MM.1S (cell line): ENCODE data around the gene DACT2.

Experiments used
- DNase-seq: peaks from one replicate; pipeline ENCODE4 v3.0.0-alpha.2; 2015
- H2AFZ ChIP-seq: fragments of 300-600 bp; sonication (generic); 2 replicates; pipeline ENCODE4 v1.6.0; 2016; ENCODE audit warnings: antibody characterized with exemption, low read length
- H3F3A ChIP-seq: fragments of 300-600 bp; sonication (generic); 2 replicates; pipeline ENCODE4 v1.6.1; 2016; ENCODE audit warnings: mild to moderate bottlenecking, antibody characterized with exemption, low read length, moderate library complexity, mixed read lengths; ENCODE audit not compliant: insufficient read depth
- H3K27ac ChIP-seq: fragments of 300-600 bp; sonication (generic); 2 replicates; pipeline ENCODE4 v1.5.1; 2016; ENCODE audit warnings: mild to moderate bottlenecking, low read length
- H3K27me3 ChIP-seq: fragments of 300-600 bp; sonication (generic); replicated peaks from 2 replicates; pipeline ENCODE4 v1.6.0; 2016; ENCODE audit warnings: low read length; ENCODE audit not compliant: insufficient read depth
- H3K36me3 ChIP-seq: fragments of 300-600 bp; sonication (generic); replicated peaks from 2 replicates; pipeline ENCODE4 v1.6.1; 2016; ENCODE audit warnings: mild to moderate bottlenecking, low read length, mixed read lengths; ENCODE audit not compliant: insufficient read depth
- H3K4me1 ChIP-seq: fragments of 300-600 bp; sonication (generic); 2 replicates; pipeline ENCODE4 v1.6.1; 2016; ENCODE audit warnings: low read length, mixed read lengths
- H3K4me2 ChIP-seq: fragments of 300-600 bp; sonication (generic); 2 replicates; pipeline ENCODE4 v1.6.0; 2016; ENCODE audit warnings: low read depth, low read length
- H3K4me3 ChIP-seq: fragments of 300-600 bp; sonication (generic); 2 replicates; pipeline ENCODE4 v1.5.1; 2016; ENCODE audit warnings: low read length, mixed read lengths
- H3K79me2 ChIP-seq: fragments of 300-600 bp; sonication (generic); 2 replicates; pipeline ENCODE4 v1.6.1; 2016; ENCODE audit warnings: mixed run types, low read length, mixed read lengths
- H3K9ac ChIP-seq: fragments of 300-600 bp; sonication (generic); 2 replicates; pipeline ENCODE4 v1.6.1; 2016; ENCODE audit warnings: low read length, mixed read lengths
- H3K9me2 ChIP-seq: fragments of 300-600 bp; sonication (generic); replicated peaks from 2 replicates; pipeline ENCODE4 v1.6.1; 2016; ENCODE audit warnings: mild to moderate bottlenecking, low read length, mixed read lengths; ENCODE audit not compliant: insufficient read depth
- H3K9me3 ChIP-seq: fragments of 300-600 bp; sonication (generic); replicated peaks from 2 replicates; pipeline ENCODE4 v1.6.1; 2016; ENCODE audit warnings: mild to moderate bottlenecking, low read length, mixed read lengths; ENCODE audit not compliant: insufficient read depth
- H4K20me1 ChIP-seq: fragments of 300-600 bp; sonication (generic); 2 replicates; pipeline ENCODE4 v1.6.1; 2016; ENCODE audit warnings: mild to moderate bottlenecking, low read length, moderate library complexity, mixed read lengths; ENCODE audit not compliant: insufficient read depth
- EZH2 ChIP-seq: fragments of 300-600 bp; sonication (generic); optimal IDR thresholded peaks from 2 replicates; pipeline ENCODE3; 2017; ENCODE audit warnings: low read depth, mild to moderate bottlenecking, antibody characterized with exemption, low read length, mixed read lengths
- EZH2phosphoT487 ChIP-seq: fragments of 300-600 bp; sonication (generic); IDR thresholded peaks from 2 replicates; pipeline ENCODE4 v1.6.1; 2018; ENCODE audit warnings: antibody characterized with exemption, low read length
- TF ChIP-seq, protein P1 (sequence below): fragments of 300-600 bp; sonication (generic); IDR thresholded peaks from 2 replicates; pipeline ENCODE4 v1.5.1; 2016; ENCODE audit warnings: antibody characterized with exemption, low read length, mixed read lengths

The DACT2 gene

DNA sequence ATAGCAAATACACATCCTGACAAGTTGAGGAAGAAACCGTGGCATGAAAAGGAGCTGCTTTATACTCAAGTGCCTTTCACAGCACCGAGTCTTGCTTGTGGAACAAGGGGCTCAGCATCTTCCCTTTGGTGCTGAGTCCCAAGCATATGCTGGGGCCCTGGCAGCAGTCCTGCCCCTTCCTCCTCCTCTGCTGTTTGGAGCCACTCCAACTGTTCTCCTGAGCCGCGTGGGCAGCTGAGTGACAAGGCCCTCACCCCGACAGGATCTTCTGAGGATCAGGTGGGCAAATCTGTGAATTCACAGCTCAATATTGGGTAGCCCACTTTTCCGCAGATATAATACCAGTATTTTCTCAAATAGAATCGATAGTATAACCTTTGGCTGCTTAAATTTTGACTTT lies 24.7 kb downstream of the DACT2 start:
- Histone ChIP-seq H3K4me2 (no peak overlapping the region), H3K4me1 (no peaks in the 10 kb centered on the region), H3K9me2 (no peaks in the 10 kb centered on the region), H3K27ac (no peak overlapping the region), H3F3A (no peaks in the 10 kb centered on the region), H4K20me1 (no peaks in the 10 kb centered on the region), H3K4me3 (no peak overlapping the region), H3K36me3 (no peaks in the 10 kb centered on the region), H2AFZ (no peak overlapping the region), H3K27me3 (peaks cover 18% of the 10 kb centered on the region), H3K9me3 (no peaks in the 10 kb centered on the region), H3K9ac (no peak overlapping the region), H3K79me2 (no peaks in the 10 kb centered on the region)
- TF ChIP-seq EZH2: no peak
- DNase-seq: no peak

DNA sequence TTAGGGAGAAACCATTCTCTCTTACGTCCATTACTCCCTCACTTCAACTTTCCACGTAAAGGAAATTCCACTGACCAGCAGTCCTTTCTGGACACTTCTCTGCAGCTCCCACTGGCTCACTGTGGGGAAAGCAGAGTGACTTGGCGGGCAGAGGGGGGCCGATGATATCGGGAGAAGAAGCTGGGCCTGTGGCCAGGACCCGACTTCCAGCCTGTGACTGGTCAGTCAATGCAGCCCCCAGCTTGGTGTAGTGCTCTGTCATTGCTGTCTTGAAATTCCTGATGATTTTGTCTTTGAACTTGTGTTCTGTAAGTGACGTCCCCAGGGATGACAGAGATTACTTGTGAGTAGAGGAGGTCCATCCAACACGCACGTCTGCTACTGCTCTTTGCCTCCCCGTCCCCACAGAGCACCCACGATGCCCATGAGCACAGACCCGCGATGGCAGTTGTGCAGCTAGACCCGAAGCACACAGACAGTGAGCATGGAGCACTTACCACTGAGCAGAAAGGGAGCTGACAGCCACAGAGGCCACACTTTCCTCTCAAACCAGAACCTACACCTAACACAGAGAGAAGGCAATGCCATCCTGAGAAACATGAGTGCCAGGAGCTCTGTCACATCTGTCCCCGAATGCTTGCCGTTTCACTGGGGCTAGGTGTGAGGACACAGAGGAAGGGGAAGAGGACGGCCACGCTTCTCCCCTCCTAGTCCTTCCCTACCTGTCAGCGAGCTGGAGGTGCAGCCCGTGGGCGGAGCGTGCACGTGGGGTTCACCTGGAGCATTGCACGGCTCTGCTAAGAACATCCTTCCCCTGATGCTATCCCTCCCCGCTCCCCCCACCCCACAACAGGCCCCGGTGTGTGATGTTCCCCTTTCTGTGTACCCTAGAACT lies 25.7 kb downstream of the DACT2 start:
- DNase-seq: no peak
- peaks cover 9% of the 10 kb centered on the region for H3K27me3 ChIP-seq
- no peak overlapping the region for H3K4me3 ChIP-seq
- H3K4me2 ChIP-seq: no peak overlapping the region
- no peak overlapping the region for H3K27ac ChIP-seq
- no peaks in the 10 kb centered on the region for H4K20me1 ChIP-seq
- no peak for TF ChIP-seq EZH2
- TF ChIP-seq EZH2phosphoT487: no peak
- H3F3A ChIP-seq: no peaks in the 10 kb centered on the region
- H3K79me2 ChIP-seq: no peaks in the 10 kb centered on the region
- no peak overlapping the region for H3K9ac ChIP-seq
- no peak overlapping the region for H2AFZ ChIP-seq
- no peaks in the 10 kb centered on the region for H3K9me3 ChIP-seq
- H3K9me2 ChIP-seq: no peaks in the 10 kb centered on the region
- no peaks in the 10 kb centered on the region for H3K4me1 ChIP-seq
- H3K36me3 ChIP-seq: no peaks in the 10 kb centered on the region

DNA sequence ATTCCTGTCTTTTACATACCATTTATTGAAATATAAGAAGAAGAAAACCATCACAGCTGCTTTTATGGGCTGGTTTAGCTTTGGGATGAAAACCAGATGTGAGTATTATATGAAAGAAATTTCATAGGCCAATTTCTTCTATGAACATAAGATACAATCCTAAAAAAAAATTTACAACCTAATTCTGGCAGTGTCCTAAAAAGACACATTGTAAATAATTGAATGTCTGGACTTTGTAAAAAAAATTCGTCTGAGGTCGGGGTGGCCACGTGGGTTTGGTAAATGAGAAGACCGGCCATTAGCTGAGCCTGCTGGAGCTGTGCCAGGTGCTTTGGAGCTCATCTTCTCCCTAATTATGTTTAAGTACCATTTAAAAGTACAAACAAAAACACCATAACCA lies 26.8 kb downstream of the DACT2 start:
- Histone ChIP-seq H3K79me2 (no peaks in the 10 kb centered on the region), H3K4me1 (no peaks in the 10 kb centered on the region), H3K27ac (no peak overlapping the region), H4K20me1 (no peaks in the 10 kb centered on the region), H3K4me3 (no peak overlapping the region), H3K9ac (no peak overlapping the region), H3F3A (no peaks in the 10 kb centered on the region), H3K9me3 (no peaks in the 10 kb centered on the region), H3K27me3 (no peaks in the 10 kb centered on the region; the same call in 1 of the 2 replicates), H3K4me2 (no peak overlapping the region), H2AFZ (no peak overlapping the region), H3K36me3 (no peaks in the 10 kb centered on the region), H3K9me2 (no peaks in the 10 kb centered on the region)
- TF ChIP-seq, protein P1, sequence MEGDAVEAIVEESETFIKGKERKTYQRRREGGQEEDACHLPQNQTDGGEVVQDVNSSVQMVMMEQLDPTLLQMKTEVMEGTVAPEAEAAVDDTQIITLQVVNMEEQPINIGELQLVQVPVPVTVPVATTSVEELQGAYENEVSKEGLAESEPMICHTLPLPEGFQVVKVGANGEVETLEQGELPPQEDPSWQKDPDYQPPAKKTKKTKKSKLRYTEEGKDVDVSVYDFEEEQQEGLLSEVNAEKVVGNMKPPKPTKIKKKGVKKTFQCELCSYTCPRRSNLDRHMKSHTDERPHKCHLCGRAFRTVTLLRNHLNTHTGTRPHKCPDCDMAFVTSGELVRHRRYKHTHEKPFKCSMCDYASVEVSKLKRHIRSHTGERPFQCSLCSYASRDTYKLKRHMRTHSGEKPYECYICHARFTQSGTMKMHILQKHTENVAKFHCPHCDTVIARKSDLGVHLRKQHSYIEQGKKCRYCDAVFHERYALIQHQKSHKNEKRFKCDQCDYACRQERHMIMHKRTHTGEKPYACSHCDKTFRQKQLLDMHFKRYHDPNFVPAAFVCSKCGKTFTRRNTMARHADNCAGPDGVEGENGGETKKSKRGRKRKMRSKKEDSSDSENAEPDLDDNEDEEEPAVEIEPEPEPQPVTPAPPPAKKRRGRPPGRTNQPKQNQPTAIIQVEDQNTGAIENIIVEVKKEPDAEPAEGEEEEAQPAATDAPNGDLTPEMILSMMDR: no peak
- no peak for TF ChIP-seq EZH2phosphoT487
- no peak for TF ChIP-seq EZH2
- no peak for DNase-seq

DNA sequence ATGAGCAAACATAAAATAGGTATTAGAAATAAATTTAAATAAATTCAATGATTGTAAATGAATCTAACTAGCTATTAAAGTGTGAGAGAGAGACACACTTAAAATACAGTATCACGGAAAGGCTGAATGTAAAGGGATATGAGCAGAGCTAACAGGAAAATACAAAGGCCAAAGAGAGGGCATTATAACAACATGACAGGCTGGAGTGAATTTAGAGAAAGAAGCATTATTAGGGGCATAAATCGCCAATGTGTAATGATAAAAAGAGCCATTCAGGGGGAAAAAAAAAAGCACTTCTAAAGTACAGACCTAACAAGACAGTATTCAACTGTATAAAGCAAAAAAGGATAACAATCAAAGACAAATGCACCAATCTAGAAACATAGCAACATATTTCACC lies 28.1 kb downstream of the DACT2 start:
- TF ChIP-seq EZH2phosphoT487: no peak
- no peak for TF ChIP-seq EZH2
- TF ChIP-seq, protein P1: no peak
- no peak overlapping the region for H3K4me3 ChIP-seq
- no peak overlapping the region for H3K9ac ChIP-seq
- DNase-seq: no peak
- H3K79me2 ChIP-seq: no peaks in the 10 kb centered on the region
- H3K4me1 ChIP-seq: no peaks in the 10 kb centered on the region
- no peaks in the 10 kb centered on the region for H3K36me3 ChIP-seq
- no peak overlapping the region for H2AFZ ChIP-seq
- H3F3A ChIP-seq: no peaks in the 10 kb centered on the region
- H4K20me1 ChIP-seq: no peaks in the 10 kb centered on the region
- H3K9me3 ChIP-seq: no peaks in the 10 kb centered on the region
- H3K9me2 ChIP-seq: no peaks in the 10 kb centered on the region
- no peak overlapping the region for H3K4me2 ChIP-seq
- H3K27ac ChIP-seq: no peak overlapping the region
- no peaks in the 10 kb centered on the region; the same call in 1 of the 2 replicates for H3K27me3 ChIP-seq
